Activated CD4-positive, alpha-beta T cell treated with anti-CD3 and anti-CD28 coated beads, Interleukin-2, amount 10 ng/mL, durations not matched to agents 7 days and 5 days (primary cell): ENCODE data around the gene CSF2. TPM values are rescaled to one million over a fixed set of nuclear protein-coding genes. Genes with fewer than 3 reads are reported as not detected.
"Not testable (repeated sequence)": the region's sequence is repeated elsewhere in the genome, so short reads cannot be mapped to it uniquely, and the experiment has no call there.

Experiments
- CTCF ChIA-PET: fragments of 350-600 bp; sonication (Branson Sonifier 250); formaldehyde crosslinking; loops from one replicate; lab custom pipeline; 2021; ENCODE audit warnings: antibody characterized with exemption; lab: Charles Lee
- POLR2A ChIA-PET: fragments of 350-600 bp; sonication (Branson Sonifier 250); formaldehyde crosslinking; loops from one replicate; lab custom pipeline; 2021; ENCODE audit warnings: antibody characterized with exemption; lab: Charles Lee
- DNase-seq: peaks from one replicate; pipeline ENCODE4 v3.0.0-alpha.2; 2020
- H3K27ac Mint-ChIP-seq: one replicate; pipeline ENCODE4 v1.8.0; 2021; ENCODE audit warnings: mild to moderate bottlenecking, moderate library complexity, mixed read lengths
- H3K27me3 Mint-ChIP-seq: one replicate; pipeline ENCODE4 v1.8.0; 2021; ENCODE audit warnings: mixed read lengths
- H3K36me3 Mint-ChIP-seq: one replicate; pipeline ENCODE4 v1.8.0; 2021; ENCODE audit warnings: low read depth, mixed read lengths
- H3K4me1 Mint-ChIP-seq: one replicate; pipeline ENCODE4 v1.8.0; 2021; ENCODE audit warnings: mixed read lengths
- H3K4me3 Mint-ChIP-seq: one replicate; pipeline ENCODE4 v1.8.0; 2021; ENCODE audit warnings: mild to moderate bottlenecking, moderate library complexity, mixed read lengths
- H3K9me3 Mint-ChIP-seq: one replicate; pipeline ENCODE4 v1.8.0; 2021; ENCODE audit warnings: mixed read lengths
- total RNA-seq, 2 experiments: library from RNA; stranded (reverse); gene quantifications; one replicate each; pipeline ENCODE4 v1.2.3, GENCODE V29; 2021

CSF2 gene
- total RNA-seq, 2 experiments from 2014 or later: 2.9 to 4.7 TPM

DNA sequence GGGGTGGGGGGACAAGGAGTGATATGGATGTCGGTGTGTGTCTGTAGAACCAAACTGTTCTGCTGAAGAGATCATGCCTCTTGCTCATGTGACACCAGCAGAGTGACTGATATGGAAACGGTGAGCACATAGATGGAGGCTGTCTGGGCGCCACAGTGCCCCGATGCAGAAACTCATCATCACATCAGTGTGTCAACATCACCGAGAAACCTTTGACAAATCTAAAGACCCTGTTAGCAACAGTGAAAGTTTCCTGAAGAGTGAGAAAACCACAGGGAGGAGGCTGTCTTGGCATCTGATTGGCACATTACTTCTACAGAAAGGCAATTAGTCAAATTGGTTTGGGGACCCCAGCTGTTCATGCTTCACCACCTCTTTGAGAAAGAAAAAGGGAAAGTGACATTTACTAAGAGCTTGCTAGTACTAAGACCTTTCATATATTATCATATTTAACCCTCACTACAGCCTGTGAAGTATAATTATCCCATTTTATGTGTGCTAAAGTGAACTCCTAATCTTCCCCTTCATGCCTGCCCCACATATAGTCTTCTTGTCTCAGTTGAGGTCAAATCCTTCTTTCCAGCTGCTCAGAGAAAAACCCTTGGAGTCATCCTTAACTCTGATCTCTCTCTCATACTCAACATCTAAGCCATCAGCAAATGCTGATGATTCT, 25.6 kb downstream of the CSF2 start:
- Mint-ChIP-seq H3K27me3 (no peaks in the 10 kb centered on the region), H3K27ac (peak overlapping the region; percentile 57), H3K4me1 (peaks cover 71% of the 10 kb centered on the region), H3K9me3 (no peaks in the 10 kb centered on the region), H3K36me3 (no peaks in the 10 kb centered on the region), H3K4me3 (no peak overlapping the region)
- ChIA-PET CTCF (no interaction called here), POLR2A (no interaction called here)
- DNase-seq: peak; percentile 45

GRCh38 chr5:132099905-132100304, 26.3 kb downstream of the CSF2 start:
- Mint-ChIP-seq H3K36me3 (peaks cover 2% of the 10 kb centered on the region), H3K27ac (peak overlapping the region; percentile 47), H3K4me3 (no peak overlapping the region), H3K9me3 (no peaks in the 10 kb centered on the region), H3K27me3 (no peaks in the 10 kb centered on the region), H3K4me1 (peaks cover 78% of the 10 kb centered on the region)
- no peak for DNase-seq
- ChIA-PET CTCF (no interaction called here), POLR2A (no interaction called here)

DNA sequence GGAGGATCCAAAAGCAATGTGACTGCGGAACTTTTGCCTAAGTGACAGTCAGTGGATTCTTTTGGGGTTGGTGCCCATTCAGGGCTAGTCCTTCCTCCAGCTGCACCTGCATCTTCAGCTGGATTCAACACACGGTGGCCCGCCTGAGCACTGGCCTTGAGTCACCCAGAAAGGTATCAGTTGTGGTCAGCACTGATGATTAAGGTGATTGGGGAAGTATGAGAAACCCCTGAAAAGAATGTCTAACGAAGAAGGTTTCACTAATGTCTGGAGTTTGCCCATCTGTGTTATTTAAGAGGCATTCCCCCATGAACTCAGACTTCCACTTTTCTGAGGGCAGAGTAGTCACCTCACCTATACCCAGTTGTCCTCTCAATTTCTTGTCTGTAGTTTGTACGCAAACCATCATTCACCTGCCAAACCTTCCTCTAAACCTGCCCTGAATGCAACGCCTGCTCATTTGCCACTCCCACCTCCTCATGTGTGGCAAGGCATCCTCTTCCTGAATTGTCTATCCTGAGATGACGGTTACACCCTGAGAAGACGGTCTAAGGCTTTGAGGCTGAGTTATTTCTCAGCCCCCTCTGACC, 27.2 kb downstream of the CSF2 start:
- peak overlapping the region; percentile 71 for H3K27ac Mint-ChIP-seq
- peak; percentile 24 for DNase-seq
- ChIA-PET CTCF (no interaction called here), POLR2A (no interaction called here)
- no peaks in the 10 kb centered on the region for H3K9me3 Mint-ChIP-seq
- H3K4me1 Mint-ChIP-seq: peaks cover 80% of the 10 kb centered on the region
- H3K4me3 Mint-ChIP-seq: no peak overlapping the region
- no peaks in the 10 kb centered on the region for H3K27me3 Mint-ChIP-seq
- H3K36me3 Mint-ChIP-seq: peaks cover 4% of the 10 kb centered on the region

GRCh38 chr5:132101385-132101880, 27.8 kb downstream of the CSF2 start:
- ChIA-PET POLR2A (no interaction called here), CTCF (interaction anchor here (1.1 to 2.5 kb wide), 3 partner anchors 11 to 38 kb away, joined by 3 to 13 read pairs (median 4); no protein-coding TSS in a partner anchor)
- peaks cover 6% of the 10 kb centered on the region for H3K36me3 Mint-ChIP-seq
- H3K9me3 Mint-ChIP-seq: no peaks in the 10 kb centered on the region
- peaks cover 82% of the 10 kb centered on the region for H3K4me1 Mint-ChIP-seq
- H3K27me3 Mint-ChIP-seq: no peaks in the 10 kb centered on the region
- no peak for DNase-seq
- no peak overlapping the region for H3K4me3 Mint-ChIP-seq
- H3K27ac Mint-ChIP-seq: peak overlapping the region; percentile 96

DNA sequence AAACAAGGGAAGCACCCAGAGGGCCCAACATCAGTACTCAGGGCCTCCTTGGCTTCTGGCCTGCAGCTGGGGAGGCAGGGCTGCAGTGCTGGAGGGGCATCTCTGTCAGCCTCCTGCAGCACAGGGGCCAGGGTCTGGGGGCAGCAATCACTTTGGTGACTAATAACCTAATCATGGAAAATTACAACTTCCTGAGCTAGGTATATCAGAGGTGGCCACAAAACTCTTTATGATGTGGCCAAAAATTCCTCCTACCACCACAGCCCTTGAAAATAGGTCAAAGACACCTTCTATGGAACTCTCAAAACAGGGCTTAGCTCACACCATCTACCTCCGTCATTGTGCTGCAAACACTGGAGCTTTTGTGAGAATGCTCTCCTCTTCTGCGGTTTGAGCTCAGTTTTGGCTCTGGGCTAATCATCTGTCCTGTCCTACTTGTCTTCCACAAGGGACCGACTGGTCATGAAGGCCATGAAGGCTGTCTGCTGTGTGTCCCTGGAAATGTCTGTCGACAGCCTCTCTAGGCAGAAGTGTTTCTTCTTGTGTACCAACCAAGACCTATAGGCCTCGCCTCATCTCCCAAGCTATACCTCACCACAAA, 28.6 kb downstream of the CSF2 start:
- H3K4me3 Mint-ChIP-seq: no peak overlapping the region
- peak overlapping the region; percentile 96 for H3K27ac Mint-ChIP-seq
- H3K27me3 Mint-ChIP-seq: no peaks in the 10 kb centered on the region
- H3K9me3 Mint-ChIP-seq: no peaks in the 10 kb centered on the region
- ChIA-PET CTCF (interaction anchor here (0.5 to 2.5 kb wide), 7 partner anchors 9 to 304 kb away, joined by 3 to 13 read pairs (median 3); no protein-coding TSS in a partner anchor), POLR2A (no interaction called here)
- no peak for DNase-seq
- peaks cover 6% of the 10 kb centered on the region for H3K36me3 Mint-ChIP-seq
- H3K4me1 Mint-ChIP-seq: peaks cover 78% of the 10 kb centered on the region

DNA sequence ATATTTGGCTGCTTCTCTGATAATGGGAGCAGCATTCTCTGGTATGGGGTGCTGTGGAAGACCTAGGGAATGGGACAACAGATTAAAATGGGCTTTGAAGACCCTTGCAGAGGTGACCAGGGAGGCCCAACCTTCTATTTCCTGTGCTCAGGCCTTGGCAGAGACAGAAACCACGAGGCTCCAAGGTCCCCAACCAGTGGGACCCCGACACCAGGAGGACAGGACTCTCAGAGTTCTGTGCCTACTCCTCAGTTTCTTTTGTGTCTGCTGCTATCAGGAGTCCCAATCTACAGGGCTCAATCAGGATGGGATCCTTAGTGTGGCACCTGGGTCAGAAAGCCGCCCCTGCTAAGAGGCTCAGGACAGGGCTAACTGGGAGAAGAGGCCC, 29.3 kb downstream of the CSF2 start:
- Mint-ChIP-seq H3K9me3 (peaks cover 4% of the 10 kb centered on the region), H3K27ac (peak overlapping the region; percentile 96), H3K4me3 (no peak overlapping the region), H3K27me3 (no peaks in the 10 kb centered on the region), H3K36me3 (peaks cover 10% of the 10 kb centered on the region), H3K4me1 (peaks cover 78% of the 10 kb centered on the region)
- ChIA-PET CTCF (interaction anchor here (1.0 to 2.5 kb wide), 4 partner anchors 9 to 15 kb away, joined by 4 to 13 read pairs (median 6); no protein-coding TSS in a partner anchor), POLR2A (no interaction called here)
- DNase-seq: no peak

GRCh38 chr5:132103332-132103951, 29.9 kb downstream of the CSF2 start:
- peaks cover 5% of the 10 kb centered on the region for H3K9me3 Mint-ChIP-seq
- POLR2A ChIA-PET: no interaction called here
- H3K27ac Mint-ChIP-seq: peak overlapping the region; percentile 96
- H3K4me3 Mint-ChIP-seq: peak overlapping the region; percentile 49
- no peaks in the 10 kb centered on the region for H3K27me3 Mint-ChIP-seq
- peak; percentile 85 for DNase-seq
- CTCF ChIA-PET: interaction anchor here (1.0 to 2.5 kb wide), 3 partner anchors 10 to 16 kb away, joined by 6 to 13 read pairs (median 6); no protein-coding TSS in a partner anchor
- peaks cover 76% of the 10 kb centered on the region for H3K4me1 Mint-ChIP-seq
- H3K36me3 Mint-ChIP-seq: peaks cover 13% of the 10 kb centered on the region

DNA sequence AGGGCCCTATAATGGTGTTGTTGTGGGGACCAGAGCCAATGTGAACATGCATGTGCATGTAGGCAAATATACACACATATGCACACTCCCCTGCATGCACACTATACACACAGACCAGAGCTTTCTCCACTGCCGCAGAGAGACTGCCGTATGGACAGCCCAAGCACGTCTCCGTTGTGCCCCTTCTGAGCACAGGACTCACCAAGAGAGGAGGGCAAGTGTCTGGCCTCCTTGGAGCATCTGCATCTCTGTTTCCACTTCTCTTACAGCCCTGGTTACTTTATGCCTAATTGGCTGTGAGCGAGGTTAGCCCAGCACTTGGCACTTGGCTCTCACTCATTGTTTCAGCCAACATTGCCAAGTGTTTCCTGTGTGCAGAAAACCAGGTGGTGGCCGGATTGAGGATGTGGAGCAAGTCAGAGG, 30.4 kb downstream of the CSF2 start:
- peak overlapping the region; percentile 96 for H3K27ac Mint-ChIP-seq
- H3K36me3 Mint-ChIP-seq: peaks cover 18% of the 10 kb centered on the region
- no peaks in the 10 kb centered on the region for H3K27me3 Mint-ChIP-seq
- peaks cover 5% of the 10 kb centered on the region for H3K9me3 Mint-ChIP-seq
- ChIA-PET POLR2A (no interaction called here), CTCF (interaction anchor here (0.8 to 2.5 kb wide), 3 partner anchors 13 to 32 kb away, joined by 3 to 13 read pairs (median 6); no protein-coding TSS in a partner anchor)
- peak overlapping the region; percentile 49 for H3K4me3 Mint-ChIP-seq
- DNase-seq: peak; percentile 33
- H3K4me1 Mint-ChIP-seq: peaks cover 77% of the 10 kb centered on the region

DNA sequence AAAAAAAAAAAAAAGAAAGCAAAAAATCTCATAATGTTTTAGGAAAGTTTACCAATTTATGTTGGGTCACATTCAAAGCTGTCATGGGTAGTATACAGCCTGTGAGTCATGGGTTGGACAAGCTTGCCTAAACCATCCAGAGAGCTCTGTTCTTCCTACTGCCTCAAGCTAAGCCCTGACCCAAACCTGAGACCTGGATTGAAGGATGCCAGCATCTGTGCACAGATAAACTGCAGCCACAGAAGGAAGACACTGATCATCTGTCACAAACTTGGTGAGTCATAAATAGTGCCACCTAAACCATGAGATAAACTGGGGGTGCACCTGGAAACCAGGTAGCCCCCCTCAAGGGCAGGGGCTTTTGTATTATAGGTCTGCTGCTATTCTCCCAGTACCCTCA, 31.0 kb downstream of the CSF2 start:
- Mint-ChIP-seq H3K36me3 (peaks cover 19% of the 10 kb centered on the region), H3K9me3 (peaks cover 5% of the 10 kb centered on the region), H3K4me3 (no peak overlapping the region), H3K27me3 (no peaks in the 10 kb centered on the region), H3K27ac (peak overlapping the region; percentile 96), H3K4me1 (peaks cover 75% of the 10 kb centered on the region)
- CTCF ChIA-PET: interaction anchor here (0.7 to 1.7 kb wide), 4 partner anchors 18 to 110 kb away, joined by 3 to 4 read pairs (median 3); no protein-coding TSS in a partner anchor
- no peak for DNase-seq
- POLR2A ChIA-PET: interaction anchor here (0.7 kb wide), 2 partner anchors 30 to 790 kb away, joined by 6 to 7 read pairs; no protein-coding TSS in a partner anchor

- POLR2A ChIA-PET: no interaction called here
- CTCF ChIA-PET: interaction anchor here (0.8 to 1.7 kb wide), 2 partner anchors 26 to 65 kb away, joined by 3 to 4 read pairs; no protein-coding TSS in a partner anchor
- H3K27me3 Mint-ChIP-seq: no peaks in the 10 kb centered on the region
- peaks cover 19% of the 10 kb centered on the region for H3K36me3 Mint-ChIP-seq
- H3K4me1 Mint-ChIP-seq: peaks cover 74% of the 10 kb centered on the region
- H3K9me3 Mint-ChIP-seq: peaks cover 5% of the 10 kb centered on the region
- H3K4me3 Mint-ChIP-seq: no peak overlapping the region
- peak overlapping the region; percentile 96 for H3K27ac Mint-ChIP-seq
- DNase-seq: no peak
These were observed 32.1 kb downstream of the CSF2 start for GRCh38 chr5:132105688-132106087.

DNA sequence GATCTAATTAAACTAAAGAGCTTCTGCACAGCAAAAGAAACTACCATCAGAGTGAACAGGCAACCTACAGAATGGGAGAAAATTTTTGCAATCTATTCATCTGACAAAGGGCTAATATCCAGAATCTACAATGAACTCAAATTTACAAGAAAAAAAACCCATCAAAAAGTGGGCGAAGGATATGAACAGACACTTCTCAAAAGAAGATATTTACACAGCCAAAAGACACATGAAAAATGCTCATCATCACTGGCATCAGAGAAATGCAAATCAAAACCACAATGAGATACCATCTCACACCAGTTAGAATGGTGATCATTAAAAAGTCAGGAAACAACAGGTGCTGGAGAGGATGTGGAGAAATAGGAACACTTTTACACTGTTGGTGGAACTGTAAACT, 34.9 kb downstream of the CSF2 start:
- peaks cover 14% of the 10 kb centered on the region for H3K9me3 Mint-ChIP-seq
- peaks cover 68% of the 10 kb centered on the region for H3K4me1 Mint-ChIP-seq
- DNase-seq, H3K27me3 Mint-ChIP-seq, CTCF ChIA-PET, H3K4me3 Mint-ChIP-seq, POLR2A ChIA-PET: not testable (repeated sequence)
- peaks cover 32% of the 10 kb centered on the region for H3K36me3 Mint-ChIP-seq
- H3K27ac Mint-ChIP-seq: peak overlapping the region; percentile 13

DNA sequence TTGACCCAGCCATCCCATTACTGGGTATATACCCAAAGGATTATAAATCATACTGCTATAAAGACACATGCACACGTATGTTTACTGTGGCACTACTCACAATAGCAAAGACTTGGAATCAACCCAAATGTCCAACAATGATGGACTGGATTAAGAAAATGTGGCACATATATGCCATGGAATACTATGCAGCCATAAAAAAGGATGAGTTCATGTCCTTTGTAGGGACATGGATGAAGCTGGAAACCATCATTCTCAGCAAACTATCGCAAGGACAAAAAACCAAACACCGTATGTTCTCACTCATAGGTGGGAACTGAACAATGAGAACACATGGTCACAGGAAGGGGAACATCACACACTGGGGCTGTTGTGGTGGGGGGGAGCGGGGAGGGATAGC, 35.4 kb downstream of the CSF2 start:
- H3K36me3 Mint-ChIP-seq: peaks cover 34% of the 10 kb centered on the region
- POLR2A ChIA-PET, H3K27me3 Mint-ChIP-seq, CTCF ChIA-PET, H3K27ac Mint-ChIP-seq, DNase-seq, H3K4me3 Mint-ChIP-seq: not testable (repeated sequence)
- peaks cover 17% of the 10 kb centered on the region for H3K9me3 Mint-ChIP-seq
- H3K4me1 Mint-ChIP-seq: peaks cover 67% of the 10 kb centered on the region
